Esophagus squamous epithelium (tissue), 4 donors: Measurements from ENCODE around the gene MRPS33.

Experiments
- CTCF ChIP-seq, 6 experiments: fragments of 450-650 bp in 4 of 6; fragments of 200-600 bp in 2 of 6; sonication (generic) in 2 of 6; IDR thresholded peaks; one replicate each; pipeline ENCODE4 v1.5.1; 2016 to 2019; ENCODE audit warnings: antibody characterized with exemption in 6 of 6, mild to moderate bottlenecking in 4 of 6, moderate library complexity in 4 of 6
- POLR2A ChIP-seq, 4 donors: fragments of 450-650 bp; IDR thresholded peaks; one replicate each; pipeline ENCODE4 v1.6.1; 2017; ENCODE audit warnings: antibody characterized with exemption in 4 of 4, mild to moderate bottlenecking in 4 of 4, moderate library complexity in 3 of 4

- no peak for TF ChIP-seq CTCF (IDR thresholded peaks at IDR 0.05)
- no peak for TF ChIP-seq POLR2A (IDR thresholded peaks at IDR 0.05)
These were observed 12.3 kb upstream of the MRPS33 start for GRCh38 chr7:141027043-141027442.
